ENCODE data around the gene TMEM72. TPM values are rescaled to one million over a fixed set of nuclear protein-coding genes. Genes with fewer than 3 reads are reported as not detected.

The TMEM72 gene
- total and polyA plus RNA-seq, 2 donors (not counting 1 experiment from before 2014, with no cell fraction given): not detected

- no peak for DNase-seq
- POLR2A ChIA-PET: no interaction called here
- ATAC-seq (ENCODE audit: low read depth): no peak
Measured at GRCh38 chr10:44931621-44932516, 20.7 kb downstream of the TMEM72 start.

More at GRCh38 chr10:44931621-44932516, 20.7 kb downstream of the TMEM72 start:
- Histone ChIP-seq H2AFZ (ENCODE audit: insufficient read depth, low read depth, low read length, poor library complexity, severe bottlenecking) (no peak overlapping the region), H3K36me3 (replicated peaks in 1 of 2; ENCODE audit: control extremely low read depth in 1 of 2, control insufficient read depth in 1 of 2, extremely low read depth in 1 of 2, insufficient read depth in 2 of 2, low read length in 1 of 2) (no peaks in the 10 kb centered on the region), H3K27ac (ENCODE audit: low read length in 2 of 2) (no peak overlapping the region), H4K20me1 (ENCODE audit: control insufficient read depth, insufficient read depth, low read length, poor library complexity, severe bottlenecking) (no peaks in the 10 kb centered on the region), H3K27me3 (replicated peaks in 1 of 4; ENCODE audit: control extremely low read depth in 1 of 4, control insufficient read depth in 3 of 4, insufficient read depth in 4 of 4, low read length in 3 of 4) (no peaks in the 10 kb centered on the region), H3K4me3 (ENCODE audit: control extremely low read depth in 1 of 5, extremely low read depth in 1 of 5, insufficient read depth in 1 of 5, low read depth in 2 of 5, low read length in 4 of 5) (no peak overlapping the region), H3K9me3 (ENCODE audit: control extremely low read depth in 1 of 3, control insufficient read depth in 2 of 3, insufficient read depth in 1 of 3, low read length in 2 of 3) (no peaks in the 10 kb centered on the region), H3K4me2 (replicated peaks; ENCODE audit: low read depth, low read length, poor library complexity, severe bottlenecking) (no peak overlapping the region), H3K4me1 (ENCODE audit: control insufficient read depth in 2 of 2, insufficient read depth in 2 of 2, low read length in 2 of 2) (peaks cover 0 to 8% of the 10 kb centered on the region in 2 donors), H3K79me2 (ENCODE audit: control insufficient read depth, insufficient read depth, low read length) (no peaks in the 10 kb centered on the region), H3K9ac (ENCODE audit: low read length) (no peak overlapping the region)
- H3K4me3 Mint-ChIP-seq: no peak overlapping the region
- H3K9me3 Mint-ChIP-seq (ENCODE audit: insufficient read depth): no peaks in the 10 kb centered on the region
- CTCF ChIA-PET: interaction anchor here (0.9 to 6.4 kb wide), 12 partner anchors 11 to 303 kb away, joined by 3 to 93 read pairs (median 14); partner anchors contain the start of genes DEPP1 and ZNF22
- intact Hi-C loops (cut with micrococcal nuclease): loop anchor here (1.0 kb wide), 2 partner anchors 27 to 43 kb away; partner anchors contain the start of gene RASSF4
- no peak overlapping the region for H3K27ac Mint-ChIP-seq
- TF ChIP-seq EZH2 (IDR thresholded peaks at IDR 0.05; ENCODE audit: borderline replicate concordance, insufficient read depth, low read depth, low read length, poor library complexity, severe bottlenecking) (no peak), CTCF (IDR thresholded peaks at IDR 0.05) (no peak)
- WGBS (ENCODE audit: insufficient coverage): 86% methylated on average over 7 of the region's 10 CpGs
- no peaks in the 10 kb centered on the region for H3K4me1 Mint-ChIP-seq
- H3K27me3 Mint-ChIP-seq: no peaks in the 10 kb centered on the region

All from B cell (primary cell).